GM13976 (cell line): Measurements from ENCODE around the gene EXOC4.

Experiments used
- DNase-seq: peaks from one replicate; pipeline ENCODE4 v3.0.0; 2012; ENCODE audit warnings: low spot score
- in situ Hi-C: fragments of 300-500 bp; cut with MboI; formaldehyde crosslinking; loops from one replicate; pipeline ENCODE4 v1.12.0; 2022; ENCODE audit warnings: low sequenced_read_pairs, mixed read lengths, inconsistent platforms; ENCODE audit not compliant: unreplicated experiment
- TF ChIP-seq, protein P1 (sequence below): IDR thresholded peaks from 2 replicates; pipeline ENCODE4 v1.5.1; 2012; ENCODE audit warnings: borderline replicate concordance, mild to moderate bottlenecking; ENCODE audit not compliant: insufficient read depth; ENCODE audit errors: extremely low read depth, missing control alignments, control extremely low read depth

Gene EXOC4

DNA sequence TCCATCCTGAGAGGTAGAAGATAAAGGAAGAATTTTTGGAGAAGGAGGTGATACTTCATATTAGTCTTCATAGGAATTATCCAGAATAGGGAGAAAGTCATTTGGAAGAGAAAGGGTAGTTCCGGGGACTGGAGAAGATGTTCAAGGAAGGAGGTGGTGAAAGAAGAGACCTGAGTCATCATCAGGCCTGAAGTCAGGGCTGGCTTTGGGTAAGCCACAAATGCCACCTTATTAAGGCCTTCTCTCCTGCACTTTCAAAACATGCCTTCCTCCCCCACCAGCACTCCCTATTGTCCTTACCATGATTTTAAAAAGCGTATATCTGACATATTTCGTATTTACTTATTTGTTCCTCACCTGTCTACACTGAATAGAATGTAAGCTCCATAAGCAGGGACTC, 762.1 kb downstream of the EXOC4 start:
- no peak for DNase-seq
- TF ChIP-seq, protein P1, sequence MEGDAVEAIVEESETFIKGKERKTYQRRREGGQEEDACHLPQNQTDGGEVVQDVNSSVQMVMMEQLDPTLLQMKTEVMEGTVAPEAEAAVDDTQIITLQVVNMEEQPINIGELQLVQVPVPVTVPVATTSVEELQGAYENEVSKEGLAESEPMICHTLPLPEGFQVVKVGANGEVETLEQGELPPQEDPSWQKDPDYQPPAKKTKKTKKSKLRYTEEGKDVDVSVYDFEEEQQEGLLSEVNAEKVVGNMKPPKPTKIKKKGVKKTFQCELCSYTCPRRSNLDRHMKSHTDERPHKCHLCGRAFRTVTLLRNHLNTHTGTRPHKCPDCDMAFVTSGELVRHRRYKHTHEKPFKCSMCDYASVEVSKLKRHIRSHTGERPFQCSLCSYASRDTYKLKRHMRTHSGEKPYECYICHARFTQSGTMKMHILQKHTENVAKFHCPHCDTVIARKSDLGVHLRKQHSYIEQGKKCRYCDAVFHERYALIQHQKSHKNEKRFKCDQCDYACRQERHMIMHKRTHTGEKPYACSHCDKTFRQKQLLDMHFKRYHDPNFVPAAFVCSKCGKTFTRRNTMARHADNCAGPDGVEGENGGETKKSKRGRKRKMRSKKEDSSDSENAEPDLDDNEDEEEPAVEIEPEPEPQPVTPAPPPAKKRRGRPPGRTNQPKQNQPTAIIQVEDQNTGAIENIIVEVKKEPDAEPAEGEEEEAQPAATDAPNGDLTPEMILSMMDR: no peak
- in situ Hi-C loops: no loop called here

DNA sequence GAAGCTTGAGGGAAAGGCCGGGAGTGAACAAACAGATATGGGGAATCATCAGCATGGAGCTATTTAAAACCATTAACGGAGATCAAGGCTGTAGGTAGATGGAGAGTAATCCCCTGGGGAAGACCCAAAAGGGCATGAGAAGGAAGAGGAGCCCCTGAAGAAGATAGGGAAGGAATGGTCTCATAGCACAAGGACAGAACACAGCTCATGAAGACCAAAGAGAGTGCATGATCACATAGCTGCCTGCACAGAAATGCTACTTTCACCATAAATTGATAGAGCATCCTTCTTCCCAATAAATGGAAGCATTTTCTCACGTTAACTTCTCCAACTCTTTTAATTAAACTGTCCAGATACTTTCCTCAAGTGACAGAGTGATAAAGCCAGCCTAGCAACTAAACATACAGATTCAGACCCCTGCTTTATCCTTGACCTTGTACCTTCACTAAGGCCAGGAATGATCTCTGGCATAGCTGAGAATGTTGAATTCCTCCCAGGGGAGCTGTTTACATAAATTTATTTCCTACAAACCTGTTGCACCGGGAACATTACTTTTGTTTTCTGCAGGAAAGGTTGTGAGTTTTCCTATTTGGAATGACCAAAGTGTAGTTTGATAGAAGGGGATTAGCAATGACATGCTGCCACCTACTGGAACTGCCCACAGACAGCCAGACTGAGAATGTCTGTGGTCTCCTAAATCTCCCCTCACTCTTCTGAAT, 763.5 kb downstream of the EXOC4 start:
- DNase-seq: peak; percentile 15
- in situ Hi-C loops: no loop called here
- TF ChIP-seq, protein P1: peak; percentile 48

DNA sequence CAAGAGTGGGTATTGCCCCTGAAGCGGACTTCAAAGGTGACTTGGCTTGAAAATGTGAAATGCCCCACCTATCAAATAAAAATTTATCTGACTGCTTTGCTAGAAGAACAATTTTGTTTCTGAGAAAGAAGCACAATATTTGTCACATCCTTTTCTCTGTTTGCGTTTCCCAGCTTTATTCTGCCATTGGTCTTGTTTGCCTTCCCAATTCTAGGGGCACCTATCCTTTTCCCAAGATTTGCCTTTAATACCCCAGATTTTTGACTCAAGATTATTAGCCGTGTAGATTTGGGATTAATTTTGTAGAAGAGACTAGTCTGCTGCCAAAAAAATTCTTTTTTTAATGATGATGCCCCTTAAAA, 764.0 kb downstream of the EXOC4 start:
- TF ChIP-seq, protein P1: no peak
- DNase-seq: no peak
- in situ Hi-C loops: no loop called here

DNA sequence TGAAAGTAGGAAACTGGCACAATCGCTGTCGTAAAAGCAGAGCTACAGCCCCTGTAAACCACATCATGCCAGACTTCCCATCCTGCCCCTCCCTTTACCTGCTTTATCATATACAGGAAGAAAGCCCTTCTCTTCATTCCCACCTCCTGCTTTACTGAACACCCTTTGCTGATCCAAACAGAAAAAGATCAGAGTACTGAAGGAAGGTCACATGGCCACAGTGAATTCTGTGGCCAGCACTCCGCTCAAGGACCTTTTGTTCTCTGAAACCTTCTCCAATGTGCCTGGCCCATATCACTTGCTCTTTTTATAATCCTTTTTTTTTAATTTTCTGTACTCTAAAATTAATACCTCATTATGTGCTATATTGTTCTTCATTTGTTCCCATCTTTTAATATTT, 765.4 kb downstream of the EXOC4 start:
- in situ Hi-C loops: no loop called here
- no peak for DNase-seq
- TF ChIP-seq, protein P1: no peak

DNA sequence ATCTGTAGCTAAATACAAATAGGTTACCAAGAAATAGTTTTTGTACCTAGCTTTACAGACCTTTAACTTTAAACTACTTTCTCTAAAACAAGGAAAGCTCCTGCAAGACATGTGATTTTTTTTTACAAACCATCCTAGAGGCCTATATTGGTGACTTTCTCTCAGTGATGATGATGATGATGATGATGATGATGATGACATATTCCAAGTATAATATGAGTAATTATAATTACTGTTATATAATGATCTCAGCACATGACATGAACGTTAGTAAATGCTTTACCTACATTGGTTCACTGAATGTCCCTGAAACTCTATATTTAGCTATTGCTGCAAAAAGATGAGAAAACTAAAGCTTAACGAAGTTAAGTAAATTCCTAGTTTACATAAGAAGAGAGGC, 766.4 kb downstream of the EXOC4 start:
- DNase-seq: no peak
- in situ Hi-C loops: no loop called here
- TF ChIP-seq, protein P1: no peak

DNA sequence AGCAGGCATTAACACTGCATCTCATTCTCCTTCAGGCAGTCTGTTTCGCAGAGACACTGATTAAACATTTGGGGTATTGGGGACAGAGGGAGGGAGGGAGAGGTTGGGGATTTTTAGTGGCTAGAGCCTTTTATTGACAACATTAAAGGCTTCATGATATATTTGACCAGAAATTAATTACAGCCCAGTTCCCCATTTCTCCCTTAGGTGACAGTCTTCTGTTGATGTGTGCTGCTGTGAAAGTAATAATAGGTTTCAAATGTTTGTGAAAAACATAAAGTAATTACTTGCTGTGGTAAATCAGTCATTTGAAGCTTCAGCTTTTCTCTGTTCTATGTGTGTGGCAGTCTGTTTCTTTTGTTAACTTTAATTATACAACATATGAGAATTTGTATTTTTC, 769.0 kb downstream of the EXOC4 start:
- TF ChIP-seq, protein P1: no peak
- DNase-seq: no peak
- in situ Hi-C loops: no loop called here
